ENCODE data around the gene KREMEN1. TPM values are rescaled to one million over a fixed set of nuclear protein-coding genes. Genes with fewer than 3 reads are reported as not detected.

The KREMEN1 gene
- total RNA-seq, 6 donors from 2014 or later, result 8.4 to 24.3 (median 15.9) TPM

- WGBS, 2 donors, result 80 to 85% methylated on average over 11 of the region's 11 CpGs
- DNase-seq, result no peak
- H3K9me3 ChIP-seq, result no peaks in the 10 kb centered on the region
- no peaks in the 10 kb centered on the region for H3K36me3 ChIP-seq
- H3K27ac ChIP-seq, result no peak overlapping the region
- H3K4me3 ChIP-seq, result no peak overlapping the region
- no peaks in the 10 kb centered on the region for H3K4me1 ChIP-seq
- ATAC-seq (ENCODE audit: low FRiP score in 2 of 2), result no peak
- TF ChIP-seq POLR2AphosphoS5 (IDR thresholded peaks at IDR 0.05) (no peak), EP300 (IDR thresholded peaks at IDR 0.05) (no peak), POLR2A (IDR thresholded peaks at IDR 0.05) (no peak)
- TF ChIP-seq, protein P1, sequence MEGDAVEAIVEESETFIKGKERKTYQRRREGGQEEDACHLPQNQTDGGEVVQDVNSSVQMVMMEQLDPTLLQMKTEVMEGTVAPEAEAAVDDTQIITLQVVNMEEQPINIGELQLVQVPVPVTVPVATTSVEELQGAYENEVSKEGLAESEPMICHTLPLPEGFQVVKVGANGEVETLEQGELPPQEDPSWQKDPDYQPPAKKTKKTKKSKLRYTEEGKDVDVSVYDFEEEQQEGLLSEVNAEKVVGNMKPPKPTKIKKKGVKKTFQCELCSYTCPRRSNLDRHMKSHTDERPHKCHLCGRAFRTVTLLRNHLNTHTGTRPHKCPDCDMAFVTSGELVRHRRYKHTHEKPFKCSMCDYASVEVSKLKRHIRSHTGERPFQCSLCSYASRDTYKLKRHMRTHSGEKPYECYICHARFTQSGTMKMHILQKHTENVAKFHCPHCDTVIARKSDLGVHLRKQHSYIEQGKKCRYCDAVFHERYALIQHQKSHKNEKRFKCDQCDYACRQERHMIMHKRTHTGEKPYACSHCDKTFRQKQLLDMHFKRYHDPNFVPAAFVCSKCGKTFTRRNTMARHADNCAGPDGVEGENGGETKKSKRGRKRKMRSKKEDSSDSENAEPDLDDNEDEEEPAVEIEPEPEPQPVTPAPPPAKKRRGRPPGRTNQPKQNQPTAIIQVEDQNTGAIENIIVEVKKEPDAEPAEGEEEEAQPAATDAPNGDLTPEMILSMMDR (IDR thresholded peaks at IDR 0.05), result no peak
- H3K27me3 ChIP-seq, result no peaks in the 10 kb centered on the region
Observed at GRCh38 chr22:29165321-29166060, 92.7 kb downstream of the KREMEN1 start.

- Histone ChIP-seq H3K4me1 (no peaks in the 10 kb centered on the region), H3K27ac (no peak overlapping the region), H3K9me3 (no peaks in the 10 kb centered on the region), H3K27me3 (no peaks in the 10 kb centered on the region), H3K4me3 (no peak overlapping the region), H3K36me3 (no peaks in the 10 kb centered on the region)
- ATAC-seq (ENCODE audit: low FRiP score in 2 of 2) (no peak), DNase-seq (no peak)
- TF ChIP-seq POLR2A (IDR thresholded peaks at IDR 0.05) (no peak), EP300 (IDR thresholded peaks at IDR 0.05) (no peak), POLR2AphosphoS5 (IDR thresholded peaks at IDR 0.05) (no peak)
- TF ChIP-seq, protein P1 (IDR thresholded peaks at IDR 0.05), result no peak
- 81 to 91% methylated on average over 6 of the region's 6 CpGs for WGBS, 2 donors
Observed at GRCh38 chr22:29166180-29166579, 93.3 kb downstream of the KREMEN1 start.

- H3K27ac ChIP-seq, result no peak overlapping the region
- H3K9me3 ChIP-seq, result no peaks in the 10 kb centered on the region
- 71% methylated on average over 18 to 22 of the region's 22 CpGs for WGBS, 2 donors
- DNase-seq, result no peak
- H3K27me3 ChIP-seq, result no peaks in the 10 kb centered on the region
- no peaks in the 10 kb centered on the region for H3K36me3 ChIP-seq
- ATAC-seq (ENCODE audit: low FRiP score in 2 of 2), result no peak
- TF ChIP-seq, protein P1 (IDR thresholded peaks at IDR 0.05), result no peak
- TF ChIP-seq POLR2A (IDR thresholded peaks at IDR 0.05), result no peak
- TF ChIP-seq POLR2AphosphoS5 (IDR thresholded peaks at IDR 0.05), result no peak
- no peak for TF ChIP-seq EP300 (IDR thresholded peaks at IDR 0.05)
- H3K4me1 ChIP-seq, result no peaks in the 10 kb centered on the region
- no peak overlapping the region for H3K4me3 ChIP-seq
Observed at GRCh38 chr22:29167032-29167911, 94.4 kb downstream of the KREMEN1 start.

DNA sequence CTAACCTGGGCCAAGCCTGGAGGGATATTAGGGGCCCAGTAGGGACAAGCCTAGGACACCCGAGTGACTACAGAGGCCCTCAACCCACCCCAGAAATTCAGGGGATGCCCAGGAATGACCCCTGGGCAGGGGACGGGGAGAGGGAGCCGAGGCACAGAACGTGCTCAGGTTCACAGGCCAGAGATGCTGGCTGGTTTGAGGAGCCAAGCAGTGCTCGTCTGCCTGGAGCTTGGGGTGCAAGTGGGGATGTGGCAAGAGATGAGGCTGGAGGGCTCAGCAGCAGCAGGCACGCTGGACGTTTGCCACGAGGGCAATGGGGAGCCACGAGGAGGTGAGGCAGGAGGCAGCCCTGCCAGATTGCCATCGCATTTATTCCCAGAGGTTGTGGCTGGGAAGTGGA, 98.9 kb downstream of the KREMEN1 start:
- no peak overlapping the region for H3K27ac ChIP-seq
- no peaks in the 10 kb centered on the region for H3K27me3 ChIP-seq
- no peaks in the 10 kb centered on the region for H3K4me1 ChIP-seq
- peak in 1 of 2 donors; percentile 54 for DNase-seq
- no peak overlapping the region for H3K4me3 ChIP-seq
- peak in 1 of 2 donors; percentile 11 for ATAC-seq (ENCODE audit: low FRiP score in 2 of 2)
- TF ChIP-seq, protein P1 (IDR thresholded peaks at IDR 0.05), result no peak
- TF ChIP-seq EP300 (IDR thresholded peaks at IDR 0.05), result no peak
- TF ChIP-seq POLR2AphosphoS5 (IDR thresholded peaks at IDR 0.05), result no peak
- no peak for TF ChIP-seq POLR2A (IDR thresholded peaks at IDR 0.05)
- H3K36me3 ChIP-seq, result no peaks in the 10 kb centered on the region
- WGBS, 2 donors, result 81 to 86% methylated on average over 1 to 10 of the region's 10 CpGs
- H3K9me3 ChIP-seq, result peaks cover 10 to 15% (median 12%) of the 10 kb centered on the region in 4 donors

Data from upper lobe of left lung (tissue), 6 donors.